Tibial artery (tissue), 4 donors: Measurements from ENCODE around the gene MYOZ2.

Experiments
- DNase-seq, 2 donors: peaks; one replicate each; pipeline ENCODE4 v3.0.0-alpha.2; 2019
- H3K27ac ChIP-seq, 2 donors: fragments of 200-600 bp; sonication (generic) in 1 of 2; 1 replicate in 1 of 2; 2 replicates in 1 of 2; pipeline ENCODE4 v1.5.1; 2018 to 2019; ENCODE audit warnings: mild to moderate bottlenecking in 1 of 2
- H3K27me3 ChIP-seq, 2 donors: fragments of 200-600 bp; sonication (generic) in 1 of 2; one replicate each; pipeline versions ENCODE4 v1.5.1 to v1.6.0; 2016 to 2019
- H3K36me3 ChIP-seq, 3 donors: fragments of 200-600 bp; sonication (generic) in 2 of 3; one replicate each; pipeline ENCODE4 v1.5.1; 2016 to 2019; ENCODE audit warnings: mild to moderate bottlenecking in 2 of 3
- H3K4me1 ChIP-seq, 4 donors: fragments of 200-600 bp; sonication (generic) in 2 of 4; 1 replicate in 3 of 4; 2 replicates in 1 of 4; pipeline ENCODE4 v1.5.1; 2016 to 2019
- H3K4me3 ChIP-seq, 2 donors: fragments of 200-600 bp; sonication (generic) in 1 of 2; 1 replicate in 1 of 2; 2 replicates in 1 of 2; pipeline ENCODE4 v1.5.1; 2018 to 2019; ENCODE audit warnings: mild to moderate bottlenecking in 2 of 2
- H3K9me3 ChIP-seq, 3 donors: fragments of 200-600 bp; sonication (generic) in 1 of 3; one replicate each; pipeline ENCODE4 v1.5.1; 2016 to 2019
- CTCF ChIP-seq, 2 experiments: fragments of 200-600 bp in 1 of 2; fragments of 450-650 bp in 1 of 2; IDR thresholded peaks; one replicate each; pipeline ENCODE4 v1.5.1; 2017 to 2019; ENCODE audit warnings: antibody characterized with exemption in 2 of 2, mild to moderate bottlenecking in 1 of 2, moderate library complexity in 1 of 2
- intact Hi-C: fragments of 100-400 bp; cut with DNase I; formaldehyde crosslinking; loops from one replicate; pipeline ENCODE4 v1.15.0; 2023; ENCODE audit warnings: low total_unique reads

MYOZ2 gene

DNA sequence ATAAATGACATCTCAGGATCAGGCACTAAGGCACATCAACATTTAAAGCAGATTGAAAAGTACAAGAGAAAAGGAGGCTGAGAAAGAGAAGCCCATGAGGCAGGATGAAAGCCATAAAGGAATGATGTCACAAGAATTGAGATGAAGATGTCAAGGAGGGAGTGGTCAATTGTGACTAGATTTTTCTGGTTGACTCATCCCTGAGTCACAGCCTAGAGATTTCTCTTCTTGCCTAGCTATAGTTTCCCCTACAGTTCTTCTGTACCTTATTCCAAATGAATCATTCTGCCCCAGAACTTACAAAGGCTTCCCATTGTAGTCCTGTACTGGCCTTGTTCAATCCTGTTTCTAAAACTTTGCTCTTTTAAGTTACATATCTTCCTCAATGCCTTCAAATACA lies 73.4 kb downstream of the MYOZ2 start:
- H3K4me3 ChIP-seq = no peak overlapping the region
- intact Hi-C loops = no loop called here
- H3K27ac ChIP-seq = peak overlapping the region in 1 of 2 donors; percentile 13
- no peaks in the 10 kb centered on the region for H3K9me3 ChIP-seq
- no peak for TF ChIP-seq CTCF (IDR thresholded peaks at IDR 0.05)
- no peak for DNase-seq
- peaks cover 0 to 25% (median 4%) of the 10 kb centered on the region in 4 donors for H3K4me1 ChIP-seq
- no peaks in the 10 kb centered on the region for H3K27me3 ChIP-seq
- no peaks in the 10 kb centered on the region for H3K36me3 ChIP-seq

DNA sequence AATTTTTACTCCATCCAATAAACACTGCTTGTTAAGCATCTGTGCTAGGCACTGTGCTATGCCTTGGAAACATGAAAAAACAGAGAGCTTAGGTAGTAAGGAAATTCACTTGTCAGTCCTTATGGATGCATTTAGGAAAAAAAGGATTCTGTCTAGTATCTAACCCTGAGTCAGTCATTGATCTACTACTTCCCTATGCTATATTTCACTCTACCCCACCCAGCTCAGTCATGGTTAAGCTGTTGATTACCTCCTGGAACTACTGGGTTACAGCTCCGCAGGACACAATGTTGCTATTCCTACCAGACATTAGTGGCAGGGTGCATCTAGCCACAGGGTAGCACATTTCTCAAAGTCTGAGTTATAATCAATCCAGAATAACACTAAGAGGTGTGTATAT lies 74.0 kb downstream of the MYOZ2 start:
- no peak for DNase-seq
- intact Hi-C loops = no loop called here
- H3K9me3 ChIP-seq = no peaks in the 10 kb centered on the region
- no peaks in the 10 kb centered on the region for H3K27me3 ChIP-seq
- H3K36me3 ChIP-seq = no peaks in the 10 kb centered on the region
- no peak overlapping the region for H3K4me3 ChIP-seq
- no peak for TF ChIP-seq CTCF (IDR thresholded peaks at IDR 0.05)
- H3K4me1 ChIP-seq = peaks cover 0 to 27% (median 4%) of the 10 kb centered on the region in 4 donors
- no peak overlapping the region for H3K27ac ChIP-seq

- Histone ChIP-seq H3K27ac (no peak overlapping the region), H3K9me3 (no peaks in the 10 kb centered on the region), H3K4me3 (no peak overlapping the region), H3K36me3 (peaks cover 0 to 2% (median 0%) of the 10 kb centered on the region in 3 donors), H3K4me1 (peaks cover 0 to 24% (median 4%) of the 10 kb centered on the region in 4 donors), H3K27me3 (no peaks in the 10 kb centered on the region)
- intact Hi-C loops = loop anchor here (5.0 to 10.0 kb wide), 3 partner anchors 106 to 233 kb away; no protein-coding TSS in a partner anchor
- no peak for DNase-seq
- TF ChIP-seq CTCF (IDR thresholded peaks at IDR 0.05) = no peak
Observed at GRCh38 chr4:119210775-119211174, 75.1 kb downstream of the MYOZ2 start.

DNA sequence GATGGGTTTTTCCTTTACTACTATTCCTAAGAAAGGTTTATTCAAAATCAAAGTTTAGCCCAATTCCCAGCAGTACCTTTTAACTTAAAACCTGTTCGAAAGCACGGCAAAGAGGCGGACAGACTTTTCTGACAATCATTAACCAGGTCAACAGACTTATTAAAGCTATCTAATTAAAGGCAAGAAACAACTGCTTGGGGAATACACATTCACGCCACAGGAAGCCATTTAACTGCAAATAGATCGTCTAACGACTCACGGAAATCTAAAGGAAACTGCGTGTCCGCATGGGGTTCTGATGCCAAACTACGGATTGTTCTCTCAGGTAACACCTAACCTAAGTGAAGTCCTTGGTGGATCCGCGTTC lies 76.2 kb downstream of the MYOZ2 start:
- intact Hi-C loops = loop anchor here (5.0 to 10.0 kb wide), 3 partner anchors 107 to 235 kb away; no protein-coding TSS in a partner anchor
- Histone ChIP-seq H3K4me3 (peak overlapping the region; percentile 81 to 89), H3K27ac (peak overlapping the region; percentile 97 to 98), H3K36me3 (peaks cover 0 to 5% (median 0%) of the 10 kb centered on the region in 3 donors), H3K27me3 (no peaks in the 10 kb centered on the region), H3K9me3 (no peaks in the 10 kb centered on the region), H3K4me1 (peaks cover 0 to 21% (median 0%) of the 10 kb centered on the region in 4 donors)
- no peak for DNase-seq
- peak in 1 of 2 experiments; percentile 16 for TF ChIP-seq CTCF (IDR thresholded peaks at IDR 0.05)

DNA sequence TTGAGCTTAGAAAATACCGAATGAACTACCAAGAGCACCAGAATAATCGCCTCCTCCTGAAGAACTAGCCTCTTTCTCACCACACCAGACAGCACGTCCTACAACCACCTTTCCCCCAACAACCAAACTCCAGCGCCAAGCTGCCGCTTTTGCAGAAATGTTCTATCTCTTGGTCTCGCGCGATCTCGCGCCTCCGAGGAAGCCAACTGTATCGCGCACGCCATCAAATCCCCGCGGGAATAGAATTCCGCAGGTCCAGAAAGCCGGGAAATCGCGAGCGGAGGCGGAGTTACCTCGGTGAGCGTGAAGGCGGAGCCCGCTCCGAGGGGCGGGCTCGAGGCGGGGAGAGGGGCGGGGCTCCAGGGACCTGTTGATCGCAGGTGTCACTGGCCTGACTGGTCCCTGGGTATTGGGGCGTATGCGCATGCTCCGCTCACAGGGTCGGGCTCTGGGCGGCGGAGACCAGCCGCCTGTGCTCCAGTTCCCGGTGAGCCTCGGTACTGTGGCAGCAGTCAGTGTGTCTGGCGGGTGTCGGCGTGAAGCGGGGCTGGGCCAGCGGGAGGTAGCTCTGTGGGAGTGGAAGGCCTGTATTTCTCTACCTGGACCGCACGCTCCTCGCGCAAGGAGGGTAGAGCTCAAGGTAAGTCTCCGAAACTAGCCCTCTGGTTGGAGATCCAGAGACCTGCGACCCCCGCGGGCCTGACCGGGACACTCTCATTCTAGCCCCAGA lies 76.8 kb downstream of the MYOZ2 start, which contains the start of gene USP53:
Gene USP53 (plus strand): TSS at position 480 of the 730 bp plus-strand sequence. CDS start 27,047 bp downstream, outside the sequence.
- H3K4me1 ChIP-seq = peaks cover 0 to 26% (median 0%) of the 10 kb centered on the region in 4 donors
- peak; percentile 98 to 100 for DNase-seq
- peak within 1 kb of the TSS; percentile 81 to 89 for H3K4me3 ChIP-seq
- peak within 1 kb of the TSS; percentile 97 to 98 for H3K27ac ChIP-seq
- no peaks in the 10 kb centered on the region for H3K27me3 ChIP-seq
- intact Hi-C loops = loop anchor here (5.0 to 10.0 kb wide), 3 partner anchors 108 to 235 kb away; no protein-coding TSS in a partner anchor
- no peak for TF ChIP-seq CTCF (IDR thresholded peaks at IDR 0.05)
- peaks cover 0 to 10% (median under 1%) of the 10 kb centered on the region in 3 donors for H3K36me3 ChIP-seq
- H3K9me3 ChIP-seq = no peaks in the 10 kb centered on the region
